ENCODE data around the gene ELAVL1.

Gene ELAVL1

GRCh38 chr19:7979559-7979958 lies 25.9 kb downstream of the ELAVL1 start:
- Histone ChIP-seq H3K9ac (no peak overlapping the region), H3K27me3 (ENCODE audit: control insufficient read depth, insufficient read depth, low read length) (no peaks in the 10 kb centered on the region), H3K4me3 (ENCODE audit: low read depth, low read length) (no peak overlapping the region), H3K79me2 (peaks cover 76% of the 10 kb centered on the region), H3K27ac (no peak overlapping the region), H3K9me3 (ENCODE audit: control insufficient read depth, low read length) (no peaks in the 10 kb centered on the region), H2AFZ (no peak overlapping the region), H3K4me1 (peaks cover 8% of the 10 kb centered on the region), H3K36me3 (ENCODE audit: control insufficient read depth, insufficient read depth, low read length) (no peaks in the 10 kb centered on the region), H3K4me2 (ENCODE audit: low read length) (no peak overlapping the region)
- no peak for TF ChIP-seq CTCF (IDR thresholded peaks at IDR 0.05)

GRCh38 chr19:7979011-7979410 lies 26.4 kb downstream of the ELAVL1 start:
- H3K4me2 ChIP-seq (ENCODE audit: low read length), result no peak overlapping the region
- no peak overlapping the region for H2AFZ ChIP-seq
- H3K79me2 ChIP-seq, result peaks cover 70% of the 10 kb centered on the region
- peaks cover 8% of the 10 kb centered on the region for H3K4me1 ChIP-seq
- no peak overlapping the region for H3K4me3 ChIP-seq (ENCODE audit: low read depth, low read length)
- TF ChIP-seq CTCF (IDR thresholded peaks at IDR 0.05), result no peak
- no peak overlapping the region for H3K9ac ChIP-seq
- H3K27me3 ChIP-seq (ENCODE audit: control insufficient read depth, insufficient read depth, low read length), result no peaks in the 10 kb centered on the region
- H3K27ac ChIP-seq, result no peak overlapping the region
- no peaks in the 10 kb centered on the region for H3K9me3 ChIP-seq (ENCODE audit: control insufficient read depth, low read length)
- no peaks in the 10 kb centered on the region for H3K36me3 ChIP-seq (ENCODE audit: control insufficient read depth, insufficient read depth, low read length)

- no peak overlapping the region for H3K9ac ChIP-seq
- no peak overlapping the region for H3K27ac ChIP-seq
- H3K4me2 ChIP-seq (ENCODE audit: low read length), result no peak overlapping the region
- H3K79me2 ChIP-seq, result peaks cover 69% of the 10 kb centered on the region
- no peak overlapping the region for H3K4me3 ChIP-seq (ENCODE audit: low read depth, low read length)
- peaks cover 8% of the 10 kb centered on the region for H3K4me1 ChIP-seq
- TF ChIP-seq CTCF (IDR thresholded peaks at IDR 0.05), result no peak
- H2AFZ ChIP-seq, result no peak overlapping the region
- no peaks in the 10 kb centered on the region for H3K9me3 ChIP-seq (ENCODE audit: control insufficient read depth, low read length)
- no peaks in the 10 kb centered on the region for H3K36me3 ChIP-seq (ENCODE audit: control insufficient read depth, insufficient read depth, low read length)
- no peaks in the 10 kb centered on the region for H3K27me3 ChIP-seq (ENCODE audit: control insufficient read depth, insufficient read depth, low read length)
These were observed 27.1 kb downstream of the ELAVL1 start for GRCh38 chr19:7978179-7978825.

GRCh38 chr19:7977723-7978040 lies 27.8 kb downstream of the ELAVL1 start:
- Histone ChIP-seq H2AFZ (no peak overlapping the region), H3K9ac (no peak overlapping the region), H3K4me1 (peaks cover 8% of the 10 kb centered on the region), H3K4me2 (ENCODE audit: low read length) (no peak overlapping the region), H3K4me3 (ENCODE audit: low read depth, low read length) (no peak overlapping the region), H3K27ac (no peak overlapping the region), H3K36me3 (ENCODE audit: control insufficient read depth, insufficient read depth, low read length) (no peaks in the 10 kb centered on the region), H3K27me3 (ENCODE audit: control insufficient read depth, insufficient read depth, low read length) (no peaks in the 10 kb centered on the region), H3K79me2 (peaks cover 62% of the 10 kb centered on the region), H3K9me3 (ENCODE audit: control insufficient read depth, low read length) (no peaks in the 10 kb centered on the region)
- no peak for TF ChIP-seq CTCF (IDR thresholded peaks at IDR 0.05)

- Histone ChIP-seq H3K4me2 (ENCODE audit: low read length) (no peak overlapping the region), H2AFZ (no peak overlapping the region)
These were observed 28.3 kb downstream of the ELAVL1 start for GRCh38 chr19:7977021-7977722.

More at GRCh38 chr19:7977021-7977722, 28.3 kb downstream of the ELAVL1 start:
- no peak for TF ChIP-seq CTCF (IDR thresholded peaks at IDR 0.05)
- peaks cover 8% of the 10 kb centered on the region for H3K4me1 ChIP-seq
- H3K4me3 ChIP-seq (ENCODE audit: low read depth, low read length), result no peak overlapping the region
- no peak overlapping the region for H3K9ac ChIP-seq
- H3K79me2 ChIP-seq, result peaks cover 60% of the 10 kb centered on the region
- H3K36me3 ChIP-seq (ENCODE audit: control insufficient read depth, insufficient read depth, low read length), result no peaks in the 10 kb centered on the region
- H3K27me3 ChIP-seq (ENCODE audit: control insufficient read depth, insufficient read depth, low read length), result no peaks in the 10 kb centered on the region
- H3K27ac ChIP-seq, result no peak overlapping the region
- no peaks in the 10 kb centered on the region for H3K9me3 ChIP-seq (ENCODE audit: control insufficient read depth, low read length)

Measured in parathyroid adenoma (tissue), 2 donors.